ENCODE results near the gene APOBEC3B.
"Not testable (repeated sequence)": the region's sequence is repeated elsewhere in the genome, so short reads cannot be mapped to it uniquely, and the experiment has no call there.

APOBEC3B gene

GRCh38 chr22:38952281-38952993, 29.7 kb upstream of the APOBEC3B start:
- DNase-seq, result peak; percentile 1 to 7

GRCh38 chr22:38953091-38953490, 29.1 kb upstream of the APOBEC3B start:
- no peak for DNase-seq

- DNase-seq, result peak; percentile 17 to 30
These were observed 28.4 kb upstream of the APOBEC3B start for GRCh38 chr22:38953577-38954413.

- DNase-seq, result no peak
These were observed 27.6 kb upstream of the APOBEC3B start for GRCh38 chr22:38954414-38955043.

- DNase-seq, result no peak
These were observed 26.8 kb upstream of the APOBEC3B start for GRCh38 chr22:38955250-38955905.

- no peak for DNase-seq
These were observed 26.2 kb upstream of the APOBEC3B start for GRCh38 chr22:38955926-38956325.

GRCh38 chr22:38956551-38956950, 25.6 kb upstream of the APOBEC3B start:
- no peak for DNase-seq

GRCh38 chr22:38957046-38957770, 24.9 kb upstream of the APOBEC3B start, which contains the start of gene APOBEC3A:
Gene APOBEC3A (plus strand): TSS chr22:38957609. CDS start chr22:38957692, 83 bp downstream.
- peak; percentile 7 to 22 for DNase-seq

- DNase-seq, result no peak
These were observed 24.1 kb upstream of the APOBEC3B start for GRCh38 chr22:38957808-38958650.

- DNase-seq, result not testable (repeated sequence)
These were observed 23.6 kb upstream of the APOBEC3B start for GRCh38 chr22:38958651-38958943.

GRCh38 chr22:38959590-38959989, 22.6 kb upstream of the APOBEC3B start:
- no peak for DNase-seq

GRCh38 chr22:38960673-38961072, 21.5 kb upstream of the APOBEC3B start:
- DNase-seq, result not testable (repeated sequence)

- DNase-seq, result not testable (repeated sequence)
These were observed 18.8 kb upstream of the APOBEC3B start for GRCh38 chr22:38963291-38963738.

GRCh38 chr22:38963872-38964271, 18.3 kb upstream of the APOBEC3B start:
- DNase-seq, result no peak

- DNase-seq, result no peak
These were observed 17.8 kb upstream of the APOBEC3B start for GRCh38 chr22:38964306-38964705.

GRCh38 chr22:38964989-38965388, 17.2 kb upstream of the APOBEC3B start:
- DNase-seq, result no peak

- no peak for DNase-seq
These were observed 16.4 kb upstream of the APOBEC3B start for GRCh38 chr22:38965614-38966379.

GRCh38 chr22:38966380-38966702, 15.8 kb upstream of the APOBEC3B start:
- DNase-seq, result no peak

- no peak for DNase-seq
These were observed 15.2 kb upstream of the APOBEC3B start for GRCh38 chr22:38966942-38967341.

Measured in AML-193 (cell line).